Stimulated activated CD8-positive, alpha-beta memory T cell treated with anti-CD3 and anti-CD28 coated beads, Interleukin-7, amount 100 ng/mL, for 48 hours (primary cell): ENCODE measurements around the gene BMP8B.

Experiments
- DNase-seq, 2 donors: peaks; one replicate each; pipeline ENCODE4 v3.0.0-alpha.2; 2020; ENCODE audit warnings: low read depth in 1 of 2; ENCODE audit errors: extremely low read depth in 1 of 2

The BMP8B gene

GRCh38 chr1:39760074-39761008 is 28.3 kb downstream of the BMP8B start:
- no peak for DNase-seq

GRCh38 chr1:39759436-39759726 is 29.3 kb downstream of the BMP8B start:
- no peak for DNase-seq

DNA sequence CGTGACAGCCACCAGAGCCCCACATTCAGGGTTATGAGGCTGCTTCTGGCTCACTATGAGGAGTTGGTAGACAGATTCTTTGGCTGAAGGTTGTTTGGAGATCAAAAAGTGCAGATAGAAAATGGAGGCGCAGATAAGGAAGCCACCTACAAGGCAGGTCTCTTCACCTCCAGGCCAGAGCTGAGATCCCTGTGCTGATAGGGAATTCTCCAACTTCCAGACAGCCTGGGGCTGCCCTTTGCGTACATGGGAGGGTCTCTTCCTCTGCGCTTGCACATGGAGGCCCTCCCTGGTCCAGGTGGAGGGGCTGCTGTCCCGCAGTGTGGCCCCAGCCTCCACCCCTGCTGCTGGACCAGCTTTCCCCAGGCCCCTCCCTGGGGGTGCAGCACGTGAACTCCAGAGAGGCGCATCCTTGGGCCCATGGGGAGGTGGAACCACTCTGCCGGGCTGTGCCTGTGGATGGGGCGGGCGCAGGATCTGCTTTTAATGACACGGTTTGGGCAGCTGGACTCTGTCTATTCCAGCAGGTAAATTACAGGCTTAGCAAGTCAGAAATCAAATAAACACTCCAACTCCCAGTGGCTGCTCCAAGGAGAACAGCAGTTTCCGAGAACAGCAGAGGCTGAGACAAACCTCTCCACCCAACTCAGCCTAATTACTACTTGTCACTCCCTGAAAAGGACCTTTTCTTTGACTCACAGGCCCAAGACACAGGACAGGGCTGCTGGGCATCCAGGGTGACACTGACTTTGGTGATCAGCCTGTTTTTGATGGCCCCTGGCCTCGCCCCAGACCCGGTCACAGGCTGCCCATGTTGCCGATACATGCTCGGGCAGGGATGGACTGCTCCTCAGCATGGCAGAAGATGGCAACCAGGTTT is 29.9 kb downstream of the BMP8B start:
- no peak for DNase-seq

GRCh38 chr1:39757501-39757900 is 31.2 kb downstream of the BMP8B start:
- DNase-seq, result no peak

DNA sequence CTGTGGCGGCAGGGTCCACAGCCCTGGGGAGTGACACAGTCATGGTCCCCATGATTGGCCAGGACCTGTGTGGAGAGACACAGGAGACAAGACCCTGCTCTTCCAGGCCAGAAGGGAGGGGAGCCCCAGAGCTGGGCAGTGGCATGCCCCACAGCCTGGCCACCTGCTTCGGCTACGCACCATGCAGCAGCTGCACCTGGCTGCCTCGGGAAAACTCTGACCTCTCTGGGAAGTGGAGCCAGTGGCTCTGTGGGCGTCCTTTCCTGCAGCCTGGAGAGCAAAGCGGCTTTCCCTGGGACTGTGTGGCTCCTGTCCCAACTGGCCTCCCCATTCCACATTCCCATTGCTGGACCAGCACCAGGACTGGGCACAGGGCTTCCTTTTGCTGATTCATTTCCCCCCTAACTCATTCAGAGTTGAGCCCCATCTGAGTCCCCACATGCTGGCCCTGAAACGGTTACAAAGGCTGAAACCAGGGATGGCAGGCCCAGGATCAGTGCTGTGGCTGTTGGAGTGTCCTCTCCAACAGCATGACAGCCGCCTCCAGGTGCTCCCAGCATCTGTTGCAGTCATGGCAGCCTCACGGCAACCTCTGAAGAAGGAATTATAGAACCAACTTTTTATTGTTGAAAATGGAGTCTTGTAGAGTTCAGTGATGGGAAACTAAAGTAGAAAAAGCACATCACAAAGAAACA is 32.6 kb downstream of the BMP8B start:
- DNase-seq, result no peak

- no peak for DNase-seq
Observed at GRCh38 chr1:39754906-39755504, 33.7 kb downstream of the BMP8B start.

GRCh38 chr1:39754026-39754570 is 34.6 kb downstream of the BMP8B start:
- DNase-seq, result no peak

DNA sequence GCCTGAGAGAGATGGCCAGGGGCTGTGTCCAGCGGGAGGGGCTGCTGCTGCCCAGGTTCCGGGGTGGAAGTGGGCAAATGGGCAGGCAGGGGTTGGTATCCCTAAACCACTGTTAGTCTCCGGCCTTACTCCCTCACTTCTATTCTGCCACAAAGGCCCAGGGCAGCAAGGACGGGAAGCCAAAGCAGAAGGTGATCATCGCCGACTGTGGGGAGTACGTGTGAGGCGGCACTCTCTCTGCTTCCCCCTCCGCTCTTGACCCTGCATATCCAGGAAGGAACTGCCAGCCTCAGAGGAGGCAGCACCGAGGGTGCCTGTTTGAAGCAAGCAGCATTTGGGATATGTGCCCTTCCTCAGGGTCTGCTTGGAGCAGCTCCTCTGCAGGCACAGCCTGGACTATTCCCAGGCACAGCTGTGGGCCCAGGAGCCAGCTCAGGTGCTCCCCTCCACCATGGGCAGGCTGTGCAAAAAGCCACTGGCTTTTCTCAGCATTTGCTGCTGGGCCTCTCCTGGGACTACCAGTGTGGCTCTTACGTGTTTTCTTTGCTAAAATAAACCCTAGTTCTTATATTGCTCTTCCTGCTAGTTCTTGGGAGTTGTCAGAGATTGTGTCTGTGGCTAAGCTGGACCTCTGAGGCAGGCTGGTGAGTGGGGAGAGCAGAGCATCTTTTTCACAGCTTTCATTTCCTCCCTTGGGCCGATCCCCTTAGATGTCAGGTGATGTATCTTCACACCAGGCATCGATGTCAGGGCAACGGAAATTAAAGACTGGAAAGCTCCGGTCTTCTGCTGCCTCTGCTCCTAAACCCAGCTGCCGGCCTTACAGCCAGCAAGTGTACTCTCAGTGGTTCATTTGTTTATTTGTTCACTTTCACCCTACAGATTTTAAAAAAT is 35.3 kb downstream of the BMP8B start:
- DNase-seq, result no peak

- DNase-seq, result no peak
Observed at GRCh38 chr1:39752703-39753102, 36.0 kb downstream of the BMP8B start.

- no peak for DNase-seq
Observed at GRCh38 chr1:39751595-39751994, 37.1 kb downstream of the BMP8B start.

DNA sequence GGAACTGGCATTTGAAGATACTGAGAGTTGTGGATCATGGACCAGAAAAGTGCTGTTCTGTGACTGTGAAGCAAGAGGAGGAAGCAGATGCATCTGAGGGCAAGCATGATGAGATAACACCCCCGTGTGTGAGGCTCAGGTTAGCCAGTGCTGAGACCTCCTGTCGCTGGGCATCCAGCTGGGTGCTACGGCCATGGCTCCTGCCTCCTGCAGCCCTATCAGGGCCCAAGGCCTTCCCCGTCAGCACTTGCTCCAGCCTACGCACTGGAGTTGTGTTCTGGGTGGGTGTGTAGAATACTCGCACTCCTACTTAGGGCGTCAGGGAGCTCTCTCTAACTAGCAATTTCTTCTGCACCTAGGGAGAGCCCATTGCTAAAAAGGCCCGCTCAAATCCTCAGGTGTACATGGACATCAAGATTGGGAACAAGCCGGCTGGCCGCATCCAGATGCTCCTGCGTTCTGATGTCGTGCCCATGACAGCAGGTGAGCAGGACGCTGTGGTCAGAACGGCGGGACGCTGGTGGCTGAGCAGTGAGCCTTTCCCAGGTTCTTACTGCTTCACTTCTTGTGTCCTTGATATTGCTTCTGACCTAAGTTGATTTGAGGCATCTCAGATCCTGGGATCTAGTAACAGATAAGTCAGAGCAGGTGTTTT is 43.5 kb downstream of the BMP8B start:
- DNase-seq, result no peak

- peak; percentile 95 to 97 for DNase-seq
Observed at GRCh38 chr1:39738622-39739366, 49.9 kb downstream of the BMP8B start, which contains the start of gene PPIE. PPIE (plus strand) TSS chr1:39738882; CDS start chr1:39738901, 19 bp downstream.

GRCh38 chr1:39737546-39738169 is 51.0 kb downstream of the BMP8B start:
- DNase-seq, result peak in 1 of 2 donors; percentile 11

DNA sequence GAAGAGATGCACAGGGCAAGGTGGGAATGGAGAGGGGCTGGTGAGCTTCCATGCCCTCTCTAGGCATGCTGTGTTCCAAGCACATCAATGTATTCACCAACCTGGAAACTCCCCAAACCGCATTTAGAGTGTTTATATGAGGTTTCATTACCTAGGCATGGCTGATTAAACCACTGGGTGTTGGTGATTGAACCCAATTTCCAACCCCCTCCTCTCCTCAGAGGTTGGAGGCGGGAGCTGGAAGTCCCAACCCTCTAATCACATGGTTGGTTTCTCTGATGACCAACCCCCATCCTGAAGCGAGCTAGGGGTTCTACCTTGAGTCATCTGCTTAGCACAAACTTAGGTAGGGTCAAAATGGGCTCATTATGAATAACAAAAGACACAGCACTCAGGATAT is 52.9 kb downstream of the BMP8B start:
- DNase-seq, result no peak

- DNase-seq, result no peak
Observed at GRCh38 chr1:39733161-39733560, 55.5 kb downstream of the BMP8B start.

DNA sequence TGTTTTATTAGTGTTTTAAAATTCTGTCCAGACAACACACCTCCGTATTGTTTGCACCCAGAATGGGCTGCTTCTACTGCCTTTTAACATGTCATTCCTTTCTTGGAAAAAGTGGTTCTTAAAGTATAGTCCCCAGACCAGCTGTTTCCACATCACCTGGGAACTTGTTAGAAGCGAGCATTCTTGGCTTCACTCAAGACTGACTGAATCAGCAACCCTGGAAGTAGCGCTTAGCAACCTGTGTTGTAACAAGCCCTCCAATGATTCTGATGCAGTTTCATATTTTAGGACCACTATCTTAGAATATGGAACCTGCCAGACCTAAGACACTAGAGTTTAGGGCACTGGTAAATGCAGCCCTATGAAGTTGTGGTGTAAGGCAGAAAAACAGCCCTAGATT is 55.9 kb downstream of the BMP8B start:
- no peak for DNase-seq

GRCh38 chr1:39729842-39730241 is 58.8 kb downstream of the BMP8B start:
- DNase-seq, result no peak

DNA sequence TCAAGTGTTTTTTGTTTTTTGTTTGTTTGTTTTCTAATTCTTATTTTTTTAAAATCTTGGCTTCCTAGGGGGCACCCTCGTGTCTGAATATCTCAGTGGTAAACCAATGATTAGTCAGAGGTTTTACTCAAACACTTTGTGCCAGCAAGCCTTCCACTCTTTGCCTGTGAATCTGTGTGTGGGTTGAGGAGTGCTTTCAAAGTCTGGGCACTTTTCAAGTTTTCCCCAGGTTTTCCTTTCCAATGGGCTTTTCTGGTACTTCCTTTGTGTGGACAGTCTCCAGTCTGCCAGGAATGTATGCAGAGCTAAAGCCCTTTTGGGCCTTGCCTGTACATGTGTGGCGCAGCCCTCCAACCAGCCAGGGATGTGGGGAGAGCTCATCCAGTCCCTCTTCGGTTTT is 59.6 kb downstream of the BMP8B start:
- no peak for DNase-seq
